Activated naive CD4-positive, alpha-beta T cell (primary cell): ENCODE data around the gene RXRG.
A peak's percentile ranks its signal among the peaks of the same experiment; 100 is the strongest.

Experiments
- DNase-seq, 4 experiments: peaks; one replicate each; lab custom pipeline; 2025; lab: John Stamatoyannopoulos, UW

The RXRG gene

GRCh38 chr1:165369255-165369848 is 75.6 kb downstream of the RXRG start:
- DNase-seq, result peak in 2 of 4 experiments; percentile 1 to 43

- peak; percentile 35 to 66 (median 62) for DNase-seq
These were observed 77.4 kb downstream of the RXRG start for GRCh38 chr1:165367375-165367993.

GRCh38 chr1:165365341-165365740 is 79.6 kb downstream of the RXRG start:
- DNase-seq, result no peak

- DNase-seq, result no peak
These were observed 80.3 kb downstream of the RXRG start for GRCh38 chr1:165364568-165365133.

DNA sequence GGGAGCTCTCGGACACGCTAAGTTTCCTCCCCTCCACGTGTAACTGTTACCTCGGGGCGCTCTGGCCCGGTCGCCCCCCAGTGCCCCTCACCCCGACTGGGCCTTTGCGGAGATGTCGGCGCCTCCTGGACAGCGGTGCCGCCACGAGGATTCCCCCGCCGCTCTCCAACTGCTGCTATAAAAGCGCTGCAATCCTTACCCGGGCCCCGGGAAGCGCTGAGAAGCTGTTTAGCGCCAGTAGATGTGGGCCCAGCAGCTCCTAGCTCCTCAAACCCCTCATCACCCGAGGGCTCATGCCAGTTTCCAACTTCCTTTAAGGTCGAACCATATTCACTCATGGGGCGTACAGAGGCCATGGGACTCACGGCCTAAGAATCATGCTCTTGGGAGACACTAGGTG is 88.0 kb downstream of the RXRG start:
- DNase-seq, result no peak

GRCh38 chr1:165355977-165356811 is 88.7 kb downstream of the RXRG start, which contains the start of gene LMX1A:
LMX1A (minus strand) TSS chr1:165356715; CDS start chr1:165355559, 1,156 bp downstream.
- DNase-seq, result no peak

DNA sequence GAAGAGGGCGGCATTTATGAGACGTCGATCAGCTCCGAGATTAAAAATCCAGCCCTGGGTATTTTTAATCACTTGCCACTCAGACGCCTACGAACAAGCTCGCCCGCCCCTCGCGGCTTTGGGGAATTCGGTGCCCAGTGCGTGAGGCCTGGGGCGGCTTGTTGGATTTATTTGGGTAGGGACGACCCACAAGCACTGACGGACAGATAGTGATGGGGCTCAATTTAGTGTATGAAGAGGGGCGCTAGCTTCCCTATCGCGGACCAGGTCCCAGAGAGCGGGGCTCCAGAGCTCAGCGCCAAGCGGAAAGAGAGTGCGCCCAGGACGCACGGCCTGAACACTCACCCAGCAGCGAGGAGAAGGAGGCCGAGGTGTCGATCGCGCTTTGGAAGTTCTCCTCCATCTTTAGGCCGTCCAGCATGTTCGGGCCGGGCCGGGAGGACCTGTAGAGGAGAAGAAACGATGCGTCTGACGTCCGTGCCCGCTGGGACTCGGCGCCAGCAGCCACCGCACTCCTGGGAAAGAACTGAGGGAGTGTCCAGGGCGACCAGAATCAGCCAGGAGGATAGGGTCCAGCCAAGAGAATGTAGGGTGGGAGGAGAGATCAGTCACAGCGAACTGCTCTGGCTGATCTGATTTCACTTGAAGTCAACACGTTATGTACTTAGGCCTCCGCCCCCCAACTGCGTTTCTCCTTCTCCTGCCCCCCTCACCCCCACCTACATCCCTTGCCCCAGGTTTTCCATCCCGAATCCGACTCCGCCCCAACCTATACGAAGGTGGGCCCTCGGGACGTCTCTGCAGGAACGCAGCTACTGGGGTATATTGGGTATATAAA is 89.6 kb downstream of the RXRG start:
- no peak for DNase-seq

GRCh38 chr1:165354739-165355138 is 90.2 kb downstream of the RXRG start:
- DNase-seq, result no peak

GRCh38 chr1:165353731-165354671 is 90.9 kb downstream of the RXRG start:
- no peak for DNase-seq

GRCh38 chr1:165352442-165353293 is 92.3 kb downstream of the RXRG start:
- DNase-seq, result no peak

DNA sequence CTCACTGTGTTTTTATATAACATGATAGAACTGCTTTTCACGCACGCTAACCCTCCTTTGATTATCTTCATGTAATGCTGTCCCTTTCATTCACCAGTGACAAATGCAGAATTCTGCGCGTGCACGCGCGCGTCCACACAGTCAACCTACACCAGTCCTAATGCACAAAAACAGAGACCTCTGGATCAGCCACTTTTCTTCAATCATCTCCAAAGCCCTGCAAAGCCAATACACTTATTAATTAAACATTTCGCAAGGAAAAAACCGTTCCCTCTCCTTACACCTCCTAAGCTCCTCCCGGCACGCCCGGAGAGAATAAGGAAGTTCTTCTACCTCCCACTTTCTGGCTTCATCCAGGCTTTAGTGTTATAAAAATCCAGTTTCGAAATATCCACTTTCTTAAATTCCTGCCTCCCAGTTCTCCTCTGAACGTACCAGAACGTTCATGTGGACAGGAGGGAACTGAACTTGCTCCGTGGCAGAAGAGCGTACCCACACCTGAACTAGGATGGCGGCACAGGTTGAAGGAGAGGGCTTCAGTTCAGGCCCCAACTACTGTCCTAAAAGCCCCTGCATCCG is 93.0 kb downstream of the RXRG start:
- DNase-seq, result no peak
